NK-92 treated with Interleukin-12 subunit alpha and Interleukin-12 subunit beta, amount 100 ng/mL, for 24 hours (cell line): ENCODE data around the gene SLC9A8.
"Not testable (repeated sequence)": the region's sequence is repeated elsewhere in the genome, so short reads cannot be mapped to it uniquely, and the experiment has no call there.

ENCODE experiments used
- DNase-seq: peaks from one replicate; lab custom pipeline; 2025; lab: John Stamatoyannopoulos, UW

Gene SLC9A8

GRCh38 chr20:49893242-49894072 lies 80.8 kb downstream of the SLC9A8 start:
- no peak for DNase-seq

GRCh38 chr20:49894073-49894470 lies 81.4 kb downstream of the SLC9A8 start:
- DNase-seq: no peak

- not testable (repeated sequence) for DNase-seq
Observed at GRCh38 chr20:49895474-49896093, 83.0 kb downstream of the SLC9A8 start.

- DNase-seq: no peak
Observed at GRCh38 chr20:49896204-49896603, 83.6 kb downstream of the SLC9A8 start.

GRCh38 chr20:49899541-49900383 lies 87.1 kb downstream of the SLC9A8 start:
- DNase-seq: no peak

GRCh38 chr20:49901588-49901987 lies 89.0 kb downstream of the SLC9A8 start:
- DNase-seq: no peak

- no peak for DNase-seq
Observed at GRCh38 chr20:49904440-49905214, 92.0 kb downstream of the SLC9A8 start.

- no peak for DNase-seq
Observed at GRCh38 chr20:49905415-49906091, 92.9 kb downstream of the SLC9A8 start.

GRCh38 chr20:49906101-49906604 lies 93.5 kb downstream of the SLC9A8 start:
- no peak for DNase-seq

GRCh38 chr20:49906615-49907154 lies 94.1 kb downstream of the SLC9A8 start:
- DNase-seq: no peak

- no peak for DNase-seq
Observed at GRCh38 chr20:49907405-49908257, 95.0 kb downstream of the SLC9A8 start.

GRCh38 chr20:49908258-49908565 lies 95.6 kb downstream of the SLC9A8 start:
- DNase-seq: no peak

- DNase-seq: no peak
Observed at GRCh38 chr20:49909499-49910339, 97.1 kb downstream of the SLC9A8 start.

- no peak for DNase-seq
Observed at GRCh38 chr20:49910340-49910706, 97.7 kb downstream of the SLC9A8 start.

GRCh38 chr20:49913399-49914047 lies 100.9 kb downstream of the SLC9A8 start:
- no peak for DNase-seq

- DNase-seq: no peak
Observed at GRCh38 chr20:49914310-49915117, 101.9 kb downstream of the SLC9A8 start.

GRCh38 chr20:49915118-49915379 lies 102.4 kb downstream of the SLC9A8 start:
- no peak for DNase-seq
